Measurements from ENCODE around the gene UMPS.
"Not testable (repeated sequence)": the region's sequence is repeated elsewhere in the genome, so short reads cannot be mapped to it uniquely, and the experiment has no call there.

The UMPS gene

DNA sequence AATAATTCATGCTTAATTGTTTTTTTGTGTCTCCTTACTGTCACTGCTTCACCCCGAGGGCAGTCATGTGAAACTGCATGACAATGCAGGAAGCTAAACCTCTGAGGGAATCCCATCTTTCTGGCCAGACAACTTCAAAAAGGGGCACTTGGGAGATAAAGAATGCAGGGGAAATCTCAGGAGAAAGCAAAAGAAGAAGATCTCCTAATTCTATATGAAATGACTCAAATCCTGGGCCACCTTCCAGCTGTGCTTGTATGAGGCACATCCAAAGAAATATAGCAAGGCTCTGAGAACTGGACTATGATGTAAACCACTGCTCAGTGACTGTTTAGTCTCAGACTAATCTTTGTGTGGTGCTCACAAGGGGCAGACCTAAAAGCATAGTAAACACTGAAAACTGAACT, 22.6 kb upstream of the UMPS start:
- peak; percentile 61 for DNase-seq (ENCODE audit: low read depth)

GRCh38 chr3:124714223-124714853, 15.9 kb upstream of the UMPS start:
- DNase-seq (ENCODE audit: low read depth), result peak; percentile 4

DNA sequence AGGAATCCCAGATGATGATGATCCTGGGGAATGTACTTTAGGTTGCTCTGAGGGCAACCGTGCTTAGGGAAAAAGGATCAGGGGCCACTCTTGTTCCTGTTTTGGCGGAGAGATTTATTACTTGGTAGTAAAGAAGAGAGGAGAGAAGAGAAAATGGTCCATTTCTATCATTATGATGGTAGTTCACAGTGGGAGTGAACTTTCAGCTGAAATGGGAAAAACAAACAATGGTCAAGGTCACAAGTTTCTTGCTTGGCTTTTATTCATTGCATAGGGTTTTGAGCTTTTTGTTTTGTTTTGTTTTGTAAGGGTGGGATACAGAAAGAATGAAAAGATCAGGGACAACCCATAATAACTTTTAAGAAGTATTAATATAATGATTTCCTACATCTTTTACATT, 7.7 kb upstream of the UMPS start:
- no peak for DNase-seq (ENCODE audit: low read depth)

DNA sequence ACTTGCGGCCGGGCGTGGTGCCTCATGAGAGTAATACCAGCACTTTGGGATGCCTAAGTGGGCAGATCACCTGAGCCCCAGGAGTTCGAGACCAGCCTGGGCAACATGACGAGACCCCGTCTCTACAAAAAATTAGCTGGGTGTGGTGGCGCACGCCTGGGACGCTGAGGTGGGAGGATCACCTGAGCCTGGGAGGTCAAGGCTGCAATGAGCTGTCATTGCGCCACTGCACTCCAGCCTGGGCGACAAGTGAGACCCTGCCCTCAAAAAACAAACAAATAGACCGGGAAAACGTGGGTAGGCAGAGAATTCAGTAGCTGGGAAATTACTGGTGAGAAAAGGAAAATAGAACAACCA, 667 bp downstream of the UMPS start:
- DNase-seq (ENCODE audit: low read depth), result no peak

GRCh38 chr3:124731760-124732159, 1.5 kb downstream of the UMPS start:
- DNase-seq (ENCODE audit: low read depth), result no peak

GRCh38 chr3:124741027-124741426, 10.8 kb downstream of the UMPS start:
- DNase-seq (ENCODE audit: low read depth), result peak; percentile 4

DNA sequence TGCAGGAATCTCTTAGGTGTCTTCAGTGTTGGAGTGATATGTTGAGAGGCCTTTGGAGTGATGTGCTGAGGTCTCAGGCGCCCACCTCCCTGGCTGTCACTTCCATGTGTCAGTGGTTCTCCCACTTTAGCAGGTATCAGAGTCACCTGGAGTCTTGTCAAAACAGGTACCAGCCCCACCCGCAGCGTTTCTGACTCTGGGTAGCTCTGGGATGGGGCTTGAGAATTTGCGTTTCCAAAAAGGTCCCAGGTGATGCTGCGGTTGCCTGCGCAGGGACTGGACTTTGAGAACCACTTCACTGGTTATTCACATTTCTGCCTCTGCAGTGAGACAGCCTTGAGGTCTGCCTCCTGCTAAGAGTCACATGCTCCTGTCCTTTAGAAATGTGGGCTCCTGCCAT, 15.5 kb downstream of the UMPS start:
- DNase-seq (ENCODE audit: low read depth), result no peak

DNA sequence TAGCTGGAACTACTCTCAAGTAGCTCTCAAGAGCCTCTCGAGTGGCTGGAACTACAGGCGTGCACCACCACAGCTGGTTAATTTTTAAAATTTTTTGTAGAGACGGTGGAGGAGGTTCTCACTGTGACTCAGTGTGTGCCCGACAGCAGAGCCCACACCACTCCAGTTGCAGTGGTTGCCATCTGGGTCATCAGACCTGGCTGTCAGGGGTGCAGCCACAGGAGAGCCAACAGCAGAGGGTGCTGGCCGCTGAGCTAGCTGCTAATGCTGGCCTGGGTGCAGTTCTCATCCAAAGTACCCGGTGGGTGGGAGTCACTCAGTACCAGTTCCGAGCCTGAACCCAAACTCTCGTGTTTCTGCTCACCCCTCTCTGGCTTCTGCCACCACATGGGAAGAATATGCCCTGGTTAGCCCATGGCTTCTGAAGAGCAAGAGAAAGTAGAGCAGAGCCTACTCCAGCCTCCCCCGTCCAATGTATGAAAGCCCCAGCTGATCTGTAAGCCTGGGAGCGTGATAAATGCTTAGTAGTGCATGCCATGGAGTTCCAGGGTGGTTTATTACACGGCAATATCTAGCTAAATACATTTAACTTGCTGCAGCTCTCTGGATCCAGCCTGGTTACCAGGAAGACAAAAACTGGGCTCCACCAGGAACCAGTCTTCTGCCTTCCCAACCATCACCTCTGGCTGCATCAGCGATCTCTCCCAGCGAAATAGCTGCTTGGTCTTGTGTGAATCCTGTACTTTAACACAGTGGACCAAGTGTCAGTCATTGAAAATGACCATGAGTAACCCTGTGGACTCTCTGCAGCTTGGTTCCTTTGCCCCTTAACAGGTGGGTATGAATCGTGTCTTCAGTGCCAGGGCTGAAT, 17.1 kb downstream of the UMPS start:
- no peak for DNase-seq (ENCODE audit: low read depth)

- no peak for DNase-seq (ENCODE audit: low read depth)
These were observed 18.4 kb downstream of the UMPS start for GRCh38 chr3:124748560-124749198.

GRCh38 chr3:124749877-124750276, 19.6 kb downstream of the UMPS start:
- not testable (repeated sequence) for DNase-seq (ENCODE audit: low read depth)

DNA sequence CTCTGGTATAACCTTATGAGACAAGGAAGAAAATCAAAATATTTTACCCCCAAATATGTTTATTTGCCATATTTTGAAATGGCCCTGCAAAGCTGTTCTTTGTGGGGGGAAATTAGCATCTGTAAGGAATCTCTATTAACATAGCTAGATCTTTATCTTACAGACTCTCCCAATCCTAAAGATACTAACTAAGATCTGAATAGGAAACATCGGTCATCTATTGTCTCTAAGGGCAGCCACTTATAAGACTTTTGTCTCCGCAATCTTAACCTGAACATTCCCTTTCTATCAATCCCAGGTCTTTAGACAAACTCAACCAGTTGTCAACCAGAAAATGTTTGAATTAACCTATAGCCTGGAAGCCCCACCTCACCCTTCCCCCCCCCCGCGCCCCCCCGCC, 21.2 kb downstream of the UMPS start:
- no peak for DNase-seq (ENCODE audit: low read depth)

DNA sequence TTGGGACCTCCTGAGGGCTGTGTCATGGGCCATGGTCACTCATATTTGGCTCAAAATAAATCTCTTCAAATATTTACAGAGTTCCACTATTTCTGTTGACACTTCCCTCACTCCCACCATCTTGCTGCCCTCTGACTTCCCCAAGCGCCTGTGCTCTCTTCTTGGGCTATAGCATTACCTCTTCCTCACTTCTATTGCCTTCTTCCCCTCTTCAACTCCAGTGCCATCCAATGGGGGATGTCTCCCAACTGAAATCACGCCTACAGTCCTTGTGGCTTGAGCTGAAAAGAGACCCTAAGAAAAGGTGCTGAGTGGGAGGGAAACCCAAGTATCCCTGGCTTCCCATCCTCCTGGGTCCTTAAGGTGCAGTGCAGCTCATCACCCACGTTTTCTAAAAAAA, 21.8 kb downstream of the UMPS start:
- DNase-seq (ENCODE audit: low read depth), result no peak

DNA sequence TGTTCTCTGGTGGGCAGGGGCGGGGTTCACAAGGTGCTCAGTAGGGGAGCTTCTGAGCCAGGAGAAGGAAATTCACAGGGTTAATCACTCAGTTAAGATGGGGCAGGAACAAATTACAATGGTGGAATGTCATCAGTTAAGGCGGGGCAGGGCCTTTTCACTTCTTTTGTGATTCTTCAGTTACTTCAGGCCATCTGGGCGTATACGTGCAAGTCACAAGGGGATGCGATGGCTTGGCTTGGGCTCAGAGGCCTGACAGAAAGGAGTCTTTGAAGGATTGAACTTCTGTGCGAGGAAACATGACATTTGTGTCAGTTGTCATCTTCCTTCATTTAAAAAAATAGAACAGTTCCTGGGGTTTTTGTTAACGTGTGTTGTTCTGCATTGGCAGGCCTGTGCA, 27.7 kb downstream of the UMPS start:
- DNase-seq (ENCODE audit: low read depth), result not testable (repeated sequence)

GRCh38 chr3:124758851-124759635, 28.8 kb downstream of the UMPS start:
- DNase-seq (ENCODE audit: low read depth), result no peak

- DNase-seq (ENCODE audit: low read depth), result no peak
These were observed 29.6 kb downstream of the UMPS start for GRCh38 chr3:124759666-124760401.

DNA sequence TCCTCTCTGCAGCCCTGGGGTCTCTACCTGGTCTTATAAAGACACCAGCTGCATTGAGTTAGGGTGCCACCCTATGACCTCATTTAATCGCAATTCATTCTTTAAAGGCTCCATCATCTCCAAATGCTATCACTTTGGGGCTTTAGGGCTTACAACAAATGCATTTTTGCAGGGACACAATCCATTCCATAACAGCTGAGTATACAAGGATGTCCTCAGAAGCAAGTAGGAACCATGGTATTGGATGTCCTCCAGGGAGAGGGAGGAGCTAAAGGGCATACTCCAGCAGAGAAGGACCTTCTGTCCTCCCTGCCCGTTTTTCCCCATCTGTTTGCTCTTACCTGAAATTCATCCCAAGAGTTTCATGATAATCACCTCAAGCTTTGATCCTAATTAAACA, 30.3 kb downstream of the UMPS start:
- DNase-seq (ENCODE audit: low read depth), result no peak

GRCh38 chr3:124761250-124761796, 31.1 kb downstream of the UMPS start:
- DNase-seq (ENCODE audit: low read depth), result peak; percentile 77

- no peak for DNase-seq (ENCODE audit: low read depth)
These were observed 31.8 kb downstream of the UMPS start for GRCh38 chr3:124761935-124762660.

DNA sequence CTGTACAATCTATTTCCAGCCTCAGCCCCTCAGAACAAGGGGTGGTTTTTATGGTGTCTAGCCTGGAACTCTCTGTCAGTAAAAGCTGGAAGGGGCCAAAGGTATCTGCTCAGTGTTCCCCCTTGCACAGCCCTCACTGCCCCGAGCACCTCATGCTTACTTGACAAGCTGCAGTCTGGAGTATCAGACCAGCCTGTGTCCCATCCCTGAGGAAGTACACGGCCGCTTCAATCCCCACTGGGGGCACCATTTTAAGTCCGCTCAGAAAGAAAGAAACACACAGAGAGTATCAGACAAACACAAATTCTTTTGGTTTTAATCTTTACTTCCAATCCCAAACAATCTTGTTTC, 32.4 kb downstream of the UMPS start:
- no peak for DNase-seq (ENCODE audit: low read depth)

GRCh38 chr3:124763206-124763605, 33.0 kb downstream of the UMPS start:
- no peak for DNase-seq (ENCODE audit: low read depth)
